ENCODE data around the gene MAP2K4.

- TF ChIP-seq CTCF (IDR thresholded peaks at IDR 0.05) (no peak), POLR2A (IDR thresholded peaks at IDR 0.05) (no peak)
Measured at GRCh38 chr17:12107905-12108304, 87.2 kb downstream of the MAP2K4 start.
